Neural cell (in vitro differentiated cells): ENCODE results near the gene HPX. TPM values are rescaled to one million over a fixed set of nuclear protein-coding genes. Genes with fewer than 3 reads are reported as not detected.

ENCODE experiments used
- H2AFZ ChIP-seq: fragments of 200-600, 300-800 bp; sonication (generic), shearing (Covaris generic); 2 replicates; pipeline ENCODE4 v1.6.0; 2014; ENCODE audit warnings: low read depth, mild to moderate bottlenecking, antibody characterized with exemption, low read length, moderate library complexity
- H3F3A ChIP-seq: fragments of 200-600 bp; shearing (Covaris generic); 2 replicates; pipeline ENCODE4 v1.6.1; 2016; ENCODE audit warnings: mild to moderate bottlenecking, moderate library complexity, mixed read lengths, antibody characterized with exemption, low read length; ENCODE audit not compliant: insufficient read depth, poor library complexity, severe bottlenecking
- H3K27ac ChIP-seq: fragments of 200-600, 300-800 bp; sonication (generic), shearing (Covaris generic); 2 replicates; pipeline ENCODE4 v1.5.1; 2014; ENCODE audit warnings: mild to moderate bottlenecking, low read length, moderate library complexity
- H3K27me3 ChIP-seq: fragments of 300-800, 200-600 bp; sonication (generic), shearing (Covaris generic); 2 replicates; pipeline ENCODE4 v1.6.0; 2014; ENCODE audit warnings: mild to moderate bottlenecking, low read depth, low read length, moderate library complexity; ENCODE audit not compliant: insufficient read depth
- H3K36me3 ChIP-seq: fragments of 300-800, 200-600 bp; sonication (generic), shearing (Covaris generic); 2 replicates; pipeline ENCODE4 v1.5.1; 2014; ENCODE audit warnings: mild to moderate bottlenecking, antibody characterized with exemption, low read length, moderate library complexity; ENCODE audit not compliant: insufficient read depth
- H3K4me2 ChIP-seq: fragments of 300-800, 200-600 bp; sonication (generic), shearing (Covaris generic); 2 replicates; pipeline ENCODE4 v1.6.0; 2014; ENCODE audit warnings: mild to moderate bottlenecking, low read length
- H3K4me3 ChIP-seq: fragments of 300-800, 200-600 bp; sonication (generic), shearing (Covaris generic); 2 replicates; pipeline ENCODE4 v1.5.1; 2014; ENCODE audit warnings: mild to moderate bottlenecking, low read length, moderate library complexity
- H3K79me2 ChIP-seq: fragments of 200-600 bp; shearing (Covaris generic); replicated peaks from 2 replicates; pipeline ENCODE4 v1.6.0; 2014; ENCODE audit warnings: mild to moderate bottlenecking, low read length, moderate library complexity; ENCODE audit not compliant: insufficient read depth
- H3K9ac ChIP-seq: fragments of 300-800, 200-600 bp; sonication (generic), shearing (Covaris generic); 2 replicates; pipeline ENCODE4 v1.6.1; 2016; ENCODE audit warnings: mild to moderate bottlenecking, low read length, mixed read lengths
- H3K9me2 ChIP-seq: fragments of 200-600 bp; shearing (Covaris generic); 2 replicates; pipeline ENCODE4 v1.6.1; 2016; ENCODE audit warnings: mild to moderate bottlenecking, low read length, mixed read lengths; ENCODE audit not compliant: insufficient read depth
- H3K9me3 ChIP-seq: fragments of 200-600, 300-800 bp; sonication (generic), shearing (Covaris generic); 2 replicates; pipeline ENCODE4 v1.6.1; 2016; ENCODE audit warnings: mild to moderate bottlenecking, mixed run types, low read length, moderate library complexity, mixed read lengths
- H4K20me1 ChIP-seq: fragments of 200-600 bp; shearing (Covaris generic); 2 replicates; pipeline ENCODE4 v1.6.1; 2016; ENCODE audit warnings: mild to moderate bottlenecking, mixed run types; ENCODE audit not compliant: insufficient read depth
- EP300 ChIP-seq: fragments of 450-650 bp; conservative IDR thresholded peaks from 2 replicates; pipeline ENCODE4 v1.6.1; 2014; ENCODE audit warnings: antibody characterized with exemption, mild to moderate bottlenecking, moderate library complexity; ENCODE audit not compliant: poor library complexity, severe bottlenecking
- EZH2 ChIP-seq: fragments of 200-600, 300-800 bp; shearing (Covaris generic), sonication (generic); IDR thresholded peaks from 2 replicates; pipeline ENCODE4 v1.6.1; 2014; ENCODE audit warnings: antibody characterized with exemption, low read length, borderline replicate concordance, mild to moderate bottlenecking; ENCODE audit not compliant: insufficient read depth, poor library complexity, severe bottlenecking
- MXI1 ChIP-seq: fragments of 450-650 bp; conservative IDR thresholded peaks from 2 replicates; pipeline ENCODE4 v1.6.1; 2014; ENCODE audit warnings: antibody characterized with exemption, mild to moderate bottlenecking; ENCODE audit not compliant: poor library complexity, severe bottlenecking
- POLR2AphosphoS5 ChIP-seq: IDR thresholded peaks from 2 replicates; pipeline ENCODE4 v1.6.1; 2012
- RAD21 ChIP-seq: fragments of 450-650 bp; conservative IDR thresholded peaks from 2 replicates; pipeline ENCODE4 v1.6.1; 2014; ENCODE audit warnings: antibody characterized with exemption, mild to moderate bottlenecking, moderate library complexity
- SMC3 ChIP-seq: fragments of 450-650 bp; conservative IDR thresholded peaks from 2 replicates; pipeline ENCODE4 v1.6.1; 2014; ENCODE audit warnings: antibody characterized with exemption, mild to moderate bottlenecking, moderate library complexity; ENCODE audit not compliant: poor library complexity
- TAF1 ChIP-seq: IDR thresholded peaks from 2 replicates; pipeline ENCODE4 v1.6.1; 2012; ENCODE audit warnings: low read depth
- polyA plus RNA-seq: library from polyadenylated mRNA; depleted of rRNA; stranded (reverse); fragments of >200 nt; gene quantifications from 2 replicates; pipeline ENCODE4 v1.2.3, GENCODE V29; 2014
- TF ChIP-seq, protein P1 (sequence below): fragments of 450-650 bp; IDR thresholded peaks from 2 replicates; pipeline ENCODE4 v1.5.1; 2014; ENCODE audit warnings: antibody characterized with exemption, mild to moderate bottlenecking, moderate library complexity; ENCODE audit not compliant: poor library complexity, severe bottlenecking
- TF ChIP-seq, protein P2 (sequence below): IDR thresholded peaks from 2 replicates; pipeline ENCODE4 v1.6.1; 2012; ENCODE audit warnings: borderline replicate concordance

Gene HPX
- polyA plus RNA-seq, 1 donor from 2014 or later: 11.1 TPM

DNA sequence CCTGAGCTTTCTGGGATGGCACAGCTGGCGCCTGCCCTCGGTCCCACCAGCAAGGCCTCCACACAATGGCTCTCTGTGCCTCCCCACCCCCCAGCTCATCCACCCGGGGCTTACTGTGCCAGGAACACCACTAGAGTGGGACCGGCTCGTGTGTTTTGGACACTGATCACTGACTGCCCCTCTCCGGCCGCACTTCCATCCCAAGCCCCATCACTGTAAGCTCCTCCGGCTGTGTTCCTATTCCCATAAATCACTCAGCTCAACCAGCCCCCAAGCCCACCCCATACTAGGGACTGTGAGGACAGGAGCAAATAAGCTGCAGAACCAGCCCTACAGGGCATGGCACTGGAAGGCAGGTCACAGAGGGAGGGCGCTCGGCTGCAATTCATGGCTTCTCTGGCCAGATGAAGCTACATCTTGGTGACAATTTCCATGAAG, 29.2 kb downstream of the HPX start:
- TF ChIP-seq, protein P1, sequence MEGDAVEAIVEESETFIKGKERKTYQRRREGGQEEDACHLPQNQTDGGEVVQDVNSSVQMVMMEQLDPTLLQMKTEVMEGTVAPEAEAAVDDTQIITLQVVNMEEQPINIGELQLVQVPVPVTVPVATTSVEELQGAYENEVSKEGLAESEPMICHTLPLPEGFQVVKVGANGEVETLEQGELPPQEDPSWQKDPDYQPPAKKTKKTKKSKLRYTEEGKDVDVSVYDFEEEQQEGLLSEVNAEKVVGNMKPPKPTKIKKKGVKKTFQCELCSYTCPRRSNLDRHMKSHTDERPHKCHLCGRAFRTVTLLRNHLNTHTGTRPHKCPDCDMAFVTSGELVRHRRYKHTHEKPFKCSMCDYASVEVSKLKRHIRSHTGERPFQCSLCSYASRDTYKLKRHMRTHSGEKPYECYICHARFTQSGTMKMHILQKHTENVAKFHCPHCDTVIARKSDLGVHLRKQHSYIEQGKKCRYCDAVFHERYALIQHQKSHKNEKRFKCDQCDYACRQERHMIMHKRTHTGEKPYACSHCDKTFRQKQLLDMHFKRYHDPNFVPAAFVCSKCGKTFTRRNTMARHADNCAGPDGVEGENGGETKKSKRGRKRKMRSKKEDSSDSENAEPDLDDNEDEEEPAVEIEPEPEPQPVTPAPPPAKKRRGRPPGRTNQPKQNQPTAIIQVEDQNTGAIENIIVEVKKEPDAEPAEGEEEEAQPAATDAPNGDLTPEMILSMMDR: no peak
- TF ChIP-seq MXI1: no peak
- TF ChIP-seq EP300: no peak
- TF ChIP-seq, protein P2, sequence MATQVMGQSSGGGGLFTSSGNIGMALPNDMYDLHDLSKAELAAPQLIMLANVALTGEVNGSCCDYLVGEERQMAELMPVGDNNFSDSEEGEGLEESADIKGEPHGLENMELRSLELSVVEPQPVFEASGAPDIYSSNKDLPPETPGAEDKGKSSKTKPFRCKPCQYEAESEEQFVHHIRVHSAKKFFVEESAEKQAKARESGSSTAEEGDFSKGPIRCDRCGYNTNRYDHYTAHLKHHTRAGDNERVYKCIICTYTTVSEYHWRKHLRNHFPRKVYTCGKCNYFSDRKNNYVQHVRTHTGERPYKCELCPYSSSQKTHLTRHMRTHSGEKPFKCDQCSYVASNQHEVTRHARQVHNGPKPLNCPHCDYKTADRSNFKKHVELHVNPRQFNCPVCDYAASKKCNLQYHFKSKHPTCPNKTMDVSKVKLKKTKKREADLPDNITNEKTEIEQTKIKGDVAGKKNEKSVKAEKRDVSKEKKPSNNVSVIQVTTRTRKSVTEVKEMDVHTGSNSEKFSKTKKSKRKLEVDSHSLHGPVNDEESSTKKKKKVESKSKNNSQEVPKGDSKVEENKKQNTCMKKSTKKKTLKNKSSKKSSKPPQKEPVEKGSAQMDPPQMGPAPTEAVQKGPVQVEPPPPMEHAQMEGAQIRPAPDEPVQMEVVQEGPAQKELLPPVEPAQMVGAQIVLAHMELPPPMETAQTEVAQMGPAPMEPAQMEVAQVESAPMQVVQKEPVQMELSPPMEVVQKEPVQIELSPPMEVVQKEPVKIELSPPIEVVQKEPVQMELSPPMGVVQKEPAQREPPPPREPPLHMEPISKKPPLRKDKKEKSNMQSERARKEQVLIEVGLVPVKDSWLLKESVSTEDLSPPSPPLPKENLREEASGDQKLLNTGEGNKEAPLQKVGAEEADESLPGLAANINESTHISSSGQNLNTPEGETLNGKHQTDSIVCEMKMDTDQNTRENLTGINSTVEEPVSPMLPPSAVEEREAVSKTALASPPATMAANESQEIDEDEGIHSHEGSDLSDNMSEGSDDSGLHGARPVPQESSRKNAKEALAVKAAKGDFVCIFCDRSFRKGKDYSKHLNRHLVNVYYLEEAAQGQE: no peak
- no peak for TF ChIP-seq RAD21
- no peak for TF ChIP-seq POLR2AphosphoS5
- TF ChIP-seq TAF1: no peak
- TF ChIP-seq SMC3: no peak
- no peak for TF ChIP-seq EZH2
- Histone ChIP-seq H3K9me2 (no peaks in the 10 kb centered on the region), H3F3A (no peaks in the 10 kb centered on the region), H3K27me3 (no peaks in the 10 kb centered on the region), H3K79me2 (peaks cover 68% of the 10 kb centered on the region), H3K27ac (no peak overlapping the region), H3K4me2 (no peak overlapping the region), H3K36me3 (peaks cover 7% of the 10 kb centered on the region), H3K9ac (no peak overlapping the region), H2AFZ (no peak overlapping the region), H4K20me1 (no peaks in the 10 kb centered on the region), H3K4me3 (no peak overlapping the region), H3K9me3 (no peaks in the 10 kb centered on the region)

DNA sequence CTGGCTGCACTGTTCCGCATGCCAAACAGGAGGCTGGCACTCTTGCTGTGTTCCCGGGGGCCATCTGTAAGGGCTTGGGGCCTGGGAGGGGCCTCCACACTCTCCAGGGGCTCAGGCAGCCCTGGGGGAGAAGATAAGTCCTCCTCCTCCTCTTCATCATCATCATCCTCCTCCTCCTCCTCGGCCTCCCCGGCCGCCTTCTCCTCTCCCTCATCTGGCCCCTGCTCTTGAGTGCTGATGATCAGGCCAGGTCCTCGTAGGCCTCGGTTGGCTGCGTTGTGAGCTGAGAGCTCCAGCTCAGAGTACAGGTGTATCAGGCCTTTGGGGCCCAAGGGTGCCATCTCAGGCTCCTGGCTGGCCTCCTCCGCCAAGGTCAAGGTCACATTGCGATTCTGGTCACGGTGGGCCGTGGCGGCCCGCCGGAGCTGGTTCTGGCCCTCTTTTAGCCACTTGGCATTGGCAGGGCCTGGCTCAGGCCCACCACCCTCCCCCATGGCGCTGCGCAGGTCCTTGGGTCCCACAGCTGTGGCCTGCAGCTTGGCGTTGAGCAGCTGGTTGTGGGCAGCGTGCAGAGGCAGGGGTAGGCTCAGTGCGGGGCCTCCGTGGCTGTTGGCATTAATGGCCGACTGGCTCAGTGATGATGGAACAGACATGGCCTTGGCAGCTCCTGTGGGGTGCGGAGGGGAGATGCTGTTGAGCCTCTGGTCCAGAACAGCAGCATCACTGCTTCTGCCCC, 29.9 kb downstream of the HPX start:
- Histone ChIP-seq H3K4me2 (no peak overlapping the region), H3F3A (no peaks in the 10 kb centered on the region), H3K9me3 (no peaks in the 10 kb centered on the region), H2AFZ (no peak overlapping the region), H3K4me3 (no peak overlapping the region), H3K36me3 (peaks cover 7% of the 10 kb centered on the region), H4K20me1 (no peaks in the 10 kb centered on the region), H3K9me2 (no peaks in the 10 kb centered on the region), H3K27ac (no peak overlapping the region), H3K79me2 (peaks cover 61% of the 10 kb centered on the region), H3K9ac (no peak overlapping the region), H3K27me3 (no peaks in the 10 kb centered on the region)
- TF ChIP-seq POLR2AphosphoS5 (no peak), SMC3 (no peak), EZH2 (no peak), TAF1 (no peak), EP300 (no peak), MXI1 (no peak)
- TF ChIP-seq, protein P1: no peak
- TF ChIP-seq, protein P2: no peak
